WTC11 (cell line): ENCODE measurements around the gene GPR50. TPM values are rescaled to one million over a fixed set of nuclear protein-coding genes. Genes with fewer than 3 reads are reported as not detected.

Experiments
- ATAC-seq: fragments of 200-7000 bp; cut with Tn5 transposase; 2 replicates; pipeline ENCODE4 v1.10.0; 2021; ENCODE audit warnings: mild to moderate bottlenecking, moderate library complexity
- CTCF ChIA-PET: fragments of 300-600 bp; sonication (Branson Sonifier 250); formaldehyde crosslinking; loops from one replicate; lab custom pipeline; 2021; ENCODE audit warnings: antibody characterized with exemption; lab: Charles Lee
- POLR2A ChIA-PET: fragments of 350-600 bp; sonication (Branson Sonifier 250); formaldehyde crosslinking; loops from one replicate; lab custom pipeline; 2021; ENCODE audit warnings: antibody characterized with exemption; lab: Charles Lee
- DNase-seq: peaks from one replicate; pipeline ENCODE4 v3.0.0; 2021; ENCODE audit warnings: low spot score
- H3K27ac Mint-ChIP-seq: 2 replicates; pipeline ENCODE4 v1.8.0; 2021; ENCODE audit warnings: mixed read lengths
- H3K27me3 Mint-ChIP-seq: 2 replicates; pipeline ENCODE4 v1.8.0; 2021; ENCODE audit warnings: low read depth, mild to moderate bottlenecking, moderate library complexity, mixed read lengths
- H3K36me3 Mint-ChIP-seq: 2 replicates; pipeline ENCODE4 v1.8.0; 2021; ENCODE audit warnings: mixed read lengths
- H3K4me1 Mint-ChIP-seq: 2 replicates; pipeline ENCODE4 v1.8.0; 2022; ENCODE audit warnings: mixed read lengths
- H3K4me3 Mint-ChIP-seq: 2 replicates; pipeline ENCODE4 v1.8.0; 2021; ENCODE audit warnings: mild to moderate bottlenecking, moderate library complexity, mixed read lengths
- H3K9me3 Mint-ChIP-seq: 2 replicates; pipeline ENCODE4 v1.8.0; 2021; ENCODE audit warnings: mixed read lengths
- ATF1 ChIP-seq: sonication (generic); formaldehyde crosslinking; IDR thresholded peaks from 2 replicates; pipeline ENCODE4 v1.8.1; 2023; ENCODE audit warnings: mild to moderate bottlenecking, moderate library complexity, missing genetic modification reagents
- CBFB ChIP-seq: sonication (generic); formaldehyde crosslinking; IDR thresholded peaks from 2 replicates; pipeline ENCODE4 v1.8.1; 2022; ENCODE audit warnings: mild to moderate bottlenecking, low read depth, missing genetic modification reagents
- CREB1 ChIP-seq: sonication (generic); formaldehyde crosslinking; IDR thresholded peaks from 2 replicates; pipeline ENCODE4 v1.8.0; 2023; ENCODE audit warnings: mild to moderate bottlenecking, missing genetic modification reagents
- EMX1 ChIP-seq: fragments of 250-450 bp; sonication (Bioruptor Pico); IDR thresholded peaks from 2 replicates; pipeline ENCODE4 v1.8.0; 2021; ENCODE audit warnings: mild to moderate bottlenecking
- FOXJ3 ChIP-seq: sonication (generic); formaldehyde crosslinking; IDR thresholded peaks from 2 replicates; pipeline ENCODE4 v1.9.0; 2021; ENCODE audit warnings: missing genetic modification reagents, mild to moderate bottlenecking, borderline replicate concordance
- IRF2 ChIP-seq: sonication (generic); formaldehyde crosslinking; IDR thresholded peaks from 2 replicates; pipeline ENCODE4 v1.8.0; 2022; ENCODE audit warnings: low read depth, missing genetic modification reagents, borderline replicate concordance
- MYBL2 ChIP-seq: sonication (generic); formaldehyde crosslinking; IDR thresholded peaks from 2 replicates; pipeline ENCODE4 v1.8.1; 2023; ENCODE audit warnings: mild to moderate bottlenecking, moderate library complexity, missing genetic modification reagents
- NR3C1 ChIP-seq: sonication (generic); formaldehyde crosslinking; conservative IDR thresholded peaks from 2 replicates; pipeline ENCODE4 v1.8.1; 2023; ENCODE audit warnings: low read depth, mild to moderate bottlenecking, missing genetic modification reagents
- OVOL2 ChIP-seq: fragments of 250-450 bp; sonication (Bioruptor Pico); IDR thresholded peaks from 2 replicates; pipeline ENCODE4 v1.9.0; 2021; ENCODE audit warnings: mild to moderate bottlenecking, borderline replicate concordance
- SP1 ChIP-seq: sonication (generic); formaldehyde crosslinking; conservative IDR thresholded peaks from 2 replicates; pipeline ENCODE4 v1.8.1; 2022; ENCODE audit warnings: missing genetic modification reagents
- TEAD1 ChIP-seq: sonication (generic); formaldehyde crosslinking; IDR thresholded peaks from 2 replicates; pipeline ENCODE4 v1.8.0; 2022; ENCODE audit warnings: mild to moderate bottlenecking, missing genetic modification reagents
- TEAD4 ChIP-seq: sonication (generic); formaldehyde crosslinking; IDR thresholded peaks from 2 replicates; pipeline ENCODE4 v1.8.0; 2022; ENCODE audit warnings: mild to moderate bottlenecking, missing genetic modification reagents
- ZNF671 ChIP-seq: fragments of 250-450 bp; sonication (Bioruptor Pico); IDR thresholded peaks from 2 replicates; pipeline ENCODE4 v1.8.0; 2021; ENCODE audit warnings: mild to moderate bottlenecking
- total RNA-seq: library from RNA; stranded (reverse); gene quantifications from 3 replicates; pipeline ENCODE4 v1.2.3, GENCODE V29; 2021
- TF ChIP-seq, protein P1 (sequence below): sonication (generic); formaldehyde crosslinking; IDR thresholded peaks from 2 replicates; pipeline ENCODE4 v1.8.0; 2022; ENCODE audit warnings: mild to moderate bottlenecking, missing genetic modification reagents
- TF ChIP-seq, protein P2 (sequence below): fragments of 250-450 bp; sonication (Bioruptor Pico); IDR thresholded peaks from 2 replicates; pipeline ENCODE4 v1.9.0; 2021; ENCODE audit warnings: moderate library complexity, mild to moderate bottlenecking, inconsistent platforms, borderline replicate concordance
- TF ChIP-seq, protein P3 (sequence below): fragments of 250-450 bp; sonication (Bioruptor Pico); conservative IDR thresholded peaks from 2 replicates; pipeline ENCODE4 v1.9.0; 2021; ENCODE audit warnings: mild to moderate bottlenecking
- TF ChIP-seq, protein P4 (sequence below): sonication (generic); formaldehyde crosslinking; IDR thresholded peaks from 2 replicates; pipeline ENCODE4 v1.8.1; 2022; ENCODE audit warnings: mild to moderate bottlenecking, moderate library complexity, missing genetic modification reagents
- TF ChIP-seq, protein P5 (sequence below): sonication (generic); formaldehyde crosslinking; IDR thresholded peaks from 2 replicates; pipeline ENCODE4 v1.8.1; 2023; ENCODE audit warnings: mild to moderate bottlenecking, missing genetic modification reagents
- TF ChIP-seq, protein P6 (sequence below): sonication (generic); formaldehyde crosslinking; IDR thresholded peaks from 2 replicates; pipeline ENCODE4 v1.8.1; 2022; ENCODE audit warnings: mild to moderate bottlenecking, missing genetic modification reagents, moderate library complexity, borderline replicate concordance
- TF ChIP-seq, protein P7 (sequence below): sonication (generic); formaldehyde crosslinking; IDR thresholded peaks from 2 replicates; pipeline ENCODE4 v1.8.0; 2022; ENCODE audit warnings: mild to moderate bottlenecking, missing genetic modification reagents
- TF ChIP-seq, protein P8 (sequence below): sonication (generic); formaldehyde crosslinking; conservative IDR thresholded peaks from 2 replicates; pipeline ENCODE4 v1.8.1; 2023; ENCODE audit warnings: mild to moderate bottlenecking, low read depth, missing genetic modification reagents, moderate library complexity

GPR50 gene
- total RNA-seq, 1 experiment from 2014 or later, result 12.0 TPM

DNA sequence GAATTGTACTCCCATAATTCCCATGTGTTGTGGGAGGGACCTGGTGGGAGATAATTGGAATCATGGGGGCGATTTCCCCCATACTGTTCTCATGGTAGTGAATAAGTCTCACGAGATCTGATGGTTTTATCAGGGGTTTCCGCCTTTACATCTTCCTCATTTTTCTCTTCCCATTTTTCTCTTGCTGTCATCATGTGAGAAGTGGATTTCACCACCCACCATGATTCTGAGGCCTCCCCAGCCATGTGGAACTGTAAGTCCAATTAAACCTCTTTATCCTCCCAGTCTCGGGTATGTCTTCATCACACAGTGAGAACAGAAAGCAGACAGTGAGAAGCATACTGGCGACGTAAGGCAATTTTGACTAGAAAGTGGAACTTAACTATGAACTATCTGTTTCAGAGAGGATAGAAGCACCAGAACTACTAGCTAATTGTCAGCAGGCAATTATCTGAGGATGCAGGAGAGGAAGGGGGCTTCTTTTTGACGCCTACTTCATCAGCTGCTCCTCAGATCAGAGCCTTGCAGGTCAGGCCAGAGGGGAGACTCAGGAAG lies 8.5 kb upstream of the GPR50 start (continued):
- TF ChIP-seq, protein P1, sequence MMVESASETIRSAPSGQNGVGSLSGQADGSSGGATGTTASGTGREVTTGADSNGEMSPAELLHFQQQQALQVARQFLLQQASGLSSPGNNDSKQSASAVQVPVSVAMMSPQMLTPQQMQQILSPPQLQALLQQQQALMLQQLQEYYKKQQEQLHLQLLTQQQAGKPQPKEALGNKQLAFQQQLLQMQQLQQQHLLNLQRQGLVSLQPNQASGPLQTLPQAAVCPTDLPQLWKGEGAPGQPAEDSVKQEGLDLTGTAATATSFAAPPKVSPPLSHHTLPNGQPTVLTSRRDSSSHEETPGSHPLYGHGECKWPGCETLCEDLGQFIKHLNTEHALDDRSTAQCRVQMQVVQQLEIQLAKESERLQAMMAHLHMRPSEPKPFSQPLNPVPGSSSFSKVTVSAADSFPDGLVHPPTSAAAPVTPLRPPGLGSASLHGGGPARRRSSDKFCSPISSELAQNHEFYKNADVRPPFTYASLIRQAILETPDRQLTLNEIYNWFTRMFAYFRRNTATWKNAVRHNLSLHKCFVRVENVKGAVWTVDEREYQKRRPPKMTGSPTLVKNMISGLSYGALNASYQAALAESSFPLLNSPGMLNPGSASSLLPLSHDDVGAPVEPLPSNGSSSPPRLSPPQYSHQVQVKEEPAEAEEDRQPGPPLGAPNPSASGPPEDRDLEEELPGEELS (CRISPR knock-in tag), result no peak
- no peak for TF ChIP-seq IRF2 (CRISPR knock-in tag)
- TF ChIP-seq, protein P2, sequence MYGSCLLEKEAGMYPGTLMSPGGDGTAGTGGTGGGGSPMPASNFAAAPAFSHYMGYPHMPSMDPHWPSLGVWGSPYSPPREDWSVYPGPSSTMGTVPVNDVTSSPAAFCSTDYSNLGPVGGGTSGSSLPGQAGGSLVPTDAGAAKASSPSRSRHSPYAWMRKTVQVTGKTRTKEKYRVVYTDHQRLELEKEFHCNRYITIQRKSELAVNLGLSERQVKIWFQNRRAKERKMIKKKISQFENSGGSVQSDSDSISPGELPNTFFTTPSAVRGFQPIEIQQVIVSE (CRISPR knock-in tag), result no peak

DNA sequence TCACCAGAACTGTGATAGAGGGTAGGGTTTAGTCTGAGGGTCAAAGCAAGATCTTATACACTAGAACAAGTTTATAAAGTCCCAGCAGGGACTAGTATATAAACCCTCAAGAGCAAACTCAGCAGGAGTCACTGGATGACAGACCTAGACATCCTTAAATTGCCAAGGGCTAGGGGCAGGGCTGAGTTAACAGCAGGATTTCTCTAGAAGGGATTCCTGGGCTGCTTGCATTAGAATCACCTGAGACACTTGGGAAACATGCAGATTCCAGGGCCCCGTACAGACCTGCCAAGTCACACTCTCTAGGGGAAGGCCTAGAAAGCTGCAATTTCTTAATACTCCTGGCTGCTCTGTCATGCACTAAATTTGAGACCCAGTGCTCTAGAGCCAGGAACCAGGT lies 6.6 kb upstream of the GPR50 start:
- peak; percentile 80 for ATAC-seq
- Mint-ChIP-seq H3K4me3 (no peak overlapping the region), H3K9me3 (peaks cover 5% of the 10 kb centered on the region), H3K4me1 (peaks cover 10% of the 10 kb centered on the region), H3K27me3 (peaks cover 43% of the 10 kb centered on the region), H3K27ac (no peak overlapping the region), H3K36me3 (no peaks in the 10 kb centered on the region)
- CTCF ChIA-PET, result no interaction called here
- POLR2A ChIA-PET, result no interaction called here
- TF ChIP-seq, protein P3, sequence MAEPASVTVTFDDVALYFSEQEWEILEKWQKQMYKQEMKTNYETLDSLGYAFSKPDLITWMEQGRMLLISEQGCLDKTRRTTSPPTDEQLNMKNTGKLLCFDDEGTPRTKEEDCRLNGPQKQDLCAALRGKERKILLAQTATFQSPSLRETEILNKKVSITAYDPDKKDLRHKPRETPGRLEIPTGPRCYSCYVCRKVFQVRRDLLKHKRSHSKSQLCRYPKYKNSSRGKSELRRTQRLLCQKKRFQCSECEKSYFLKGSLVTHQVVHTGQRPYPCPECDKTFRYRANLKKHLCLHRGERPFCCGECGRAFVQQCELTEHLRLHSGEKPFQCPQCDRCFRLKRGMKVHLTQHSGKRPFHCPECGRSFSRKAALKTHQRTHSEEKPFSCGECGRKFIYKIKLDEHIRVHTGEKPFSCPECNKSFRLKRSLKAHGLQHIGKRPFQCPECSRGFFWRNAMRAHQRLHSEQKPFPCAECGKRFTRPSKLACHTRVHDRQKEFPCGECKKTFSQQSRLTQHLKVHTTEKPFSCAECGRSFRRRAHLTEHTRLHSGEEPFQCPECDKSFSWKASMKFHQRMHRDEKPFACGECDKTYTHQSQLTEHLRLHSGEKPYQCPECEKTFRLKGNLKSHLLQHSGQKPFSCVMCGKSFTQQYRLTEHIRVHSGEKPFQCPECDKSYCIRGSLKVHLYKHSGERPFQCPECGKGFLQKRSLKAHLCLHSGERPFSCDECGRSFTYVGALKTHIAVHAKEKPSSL, result no peak
- TF ChIP-seq ATF1 (CRISPR knock-in tag), result no peak
- no peak for TF ChIP-seq FOXJ3 (CRISPR knock-in tag)
- TF ChIP-seq, protein P4, sequence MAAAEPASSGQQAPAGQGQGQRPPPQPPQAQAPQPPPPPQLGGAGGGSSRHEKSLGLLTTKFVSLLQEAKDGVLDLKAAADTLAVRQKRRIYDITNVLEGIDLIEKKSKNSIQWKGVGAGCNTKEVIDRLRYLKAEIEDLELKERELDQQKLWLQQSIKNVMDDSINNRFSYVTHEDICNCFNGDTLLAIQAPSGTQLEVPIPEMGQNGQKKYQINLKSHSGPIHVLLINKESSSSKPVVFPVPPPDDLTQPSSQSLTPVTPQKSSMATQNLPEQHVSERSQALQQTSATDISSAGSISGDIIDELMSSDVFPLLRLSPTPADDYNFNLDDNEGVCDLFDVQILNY (CRISPR knock-in tag), result no peak
- TF ChIP-seq TEAD1 (CRISPR knock-in tag), result no peak
- no peak for TF ChIP-seq MYBL2 (CRISPR knock-in tag)
- TF ChIP-seq EMX1, result no peak
- TF ChIP-seq TEAD4 (CRISPR knock-in tag), result no peak
- TF ChIP-seq, protein P5, sequence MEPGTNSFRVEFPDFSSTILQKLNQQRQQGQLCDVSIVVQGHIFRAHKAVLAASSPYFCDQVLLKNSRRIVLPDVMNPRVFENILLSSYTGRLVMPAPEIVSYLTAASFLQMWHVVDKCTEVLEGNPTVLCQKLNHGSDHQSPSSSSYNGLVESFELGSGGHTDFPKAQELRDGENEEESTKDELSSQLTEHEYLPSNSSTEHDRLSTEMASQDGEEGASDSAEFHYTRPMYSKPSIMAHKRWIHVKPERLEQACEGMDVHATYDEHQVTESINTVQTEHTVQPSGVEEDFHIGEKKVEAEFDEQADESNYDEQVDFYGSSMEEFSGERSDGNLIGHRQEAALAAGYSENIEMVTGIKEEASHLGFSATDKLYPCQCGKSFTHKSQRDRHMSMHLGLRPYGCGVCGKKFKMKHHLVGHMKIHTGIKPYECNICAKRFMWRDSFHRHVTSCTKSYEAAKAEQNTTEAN (CRISPR knock-in tag), result no peak
- TF ChIP-seq SP1 (CRISPR knock-in tag), result no peak
- TF ChIP-seq NR3C1 (CRISPR knock-in tag), result no peak
- TF ChIP-seq, protein P6, sequence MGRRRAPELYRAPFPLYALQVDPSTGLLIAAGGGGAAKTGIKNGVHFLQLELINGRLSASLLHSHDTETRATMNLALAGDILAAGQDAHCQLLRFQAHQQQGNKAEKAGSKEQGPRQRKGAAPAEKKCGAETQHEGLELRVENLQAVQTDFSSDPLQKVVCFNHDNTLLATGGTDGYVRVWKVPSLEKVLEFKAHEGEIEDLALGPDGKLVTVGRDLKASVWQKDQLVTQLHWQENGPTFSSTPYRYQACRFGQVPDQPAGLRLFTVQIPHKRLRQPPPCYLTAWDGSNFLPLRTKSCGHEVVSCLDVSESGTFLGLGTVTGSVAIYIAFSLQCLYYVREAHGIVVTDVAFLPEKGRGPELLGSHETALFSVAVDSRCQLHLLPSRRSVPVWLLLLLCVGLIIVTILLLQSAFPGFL (CRISPR knock-in tag), result no peak
- TF ChIP-seq CREB1 (CRISPR knock-in tag), result no peak
- TF ChIP-seq, protein P7, sequence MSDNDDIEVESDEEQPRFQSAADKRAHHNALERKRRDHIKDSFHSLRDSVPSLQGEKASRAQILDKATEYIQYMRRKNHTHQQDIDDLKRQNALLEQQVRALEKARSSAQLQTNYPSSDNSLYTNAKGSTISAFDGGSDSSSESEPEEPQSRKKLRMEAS, result no peak
- no peak for TF ChIP-seq CBFB (CRISPR knock-in tag)
- TF ChIP-seq, protein P8, sequence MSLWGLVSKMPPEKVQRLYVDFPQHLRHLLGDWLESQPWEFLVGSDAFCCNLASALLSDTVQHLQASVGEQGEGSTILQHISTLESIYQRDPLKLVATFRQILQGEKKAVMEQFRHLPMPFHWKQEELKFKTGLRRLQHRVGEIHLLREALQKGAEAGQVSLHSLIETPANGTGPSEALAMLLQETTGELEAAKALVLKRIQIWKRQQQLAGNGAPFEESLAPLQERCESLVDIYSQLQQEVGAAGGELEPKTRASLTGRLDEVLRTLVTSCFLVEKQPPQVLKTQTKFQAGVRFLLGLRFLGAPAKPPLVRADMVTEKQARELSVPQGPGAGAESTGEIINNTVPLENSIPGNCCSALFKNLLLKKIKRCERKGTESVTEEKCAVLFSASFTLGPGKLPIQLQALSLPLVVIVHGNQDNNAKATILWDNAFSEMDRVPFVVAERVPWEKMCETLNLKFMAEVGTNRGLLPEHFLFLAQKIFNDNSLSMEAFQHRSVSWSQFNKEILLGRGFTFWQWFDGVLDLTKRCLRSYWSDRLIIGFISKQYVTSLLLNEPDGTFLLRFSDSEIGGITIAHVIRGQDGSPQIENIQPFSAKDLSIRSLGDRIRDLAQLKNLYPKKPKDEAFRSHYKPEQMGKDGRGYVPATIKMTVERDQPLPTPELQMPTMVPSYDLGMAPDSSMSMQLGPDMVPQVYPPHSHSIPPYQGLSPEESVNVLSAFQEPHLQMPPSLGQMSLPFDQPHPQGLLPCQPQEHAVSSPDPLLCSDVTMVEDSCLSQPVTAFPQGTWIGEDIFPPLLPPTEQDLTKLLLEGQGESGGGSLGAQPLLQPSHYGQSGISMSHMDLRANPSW, result no peak
- TF ChIP-seq ZNF671, result no peak
- no peak for TF ChIP-seq OVOL2 (CRISPR knock-in tag)
- DNase-seq, result no peak
